ENCODE measurements around the gene COL6A3. TPM values are rescaled to one million over a fixed set of nuclear protein-coding genes. Genes with fewer than 3 reads are reported as not detected.

COL6A3 gene
- total RNA-seq, 1 experiment from 2014 or later: 1.2 TPM

- no peak overlapping the region for H3K27ac ChIP-seq (ENCODE audit: low read depth, low read length)
- CTCF ChIA-PET: interaction anchor here (1.1 kb wide), 1 partner anchor 285 kb away, joined by 3 read pairs; no protein-coding TSS in a partner anchor
- no peak for TF ChIP-seq ZBTB33 (IDR thresholded peaks at IDR 0.05; ENCODE audit: extremely low read depth, insufficient replicate concordance, low read length)
- no peak for TF ChIP-seq YY1 (IDR thresholded peaks at IDR 0.05; ENCODE audit: extremely low read depth, insufficient replicate concordance, low read depth, low read length)
- TF ChIP-seq EZH2 (IDR thresholded peaks at IDR 0.05): no peak
- no peak for TF ChIP-seq CTCF (IDR thresholded peaks at IDR 0.05 in 2 of 3, conservative IDR thresholded peaks at IDR 0.05 in 1 of 3; ENCODE audit: borderline replicate concordance in 1 of 3, insufficient read depth in 1 of 3, low read depth in 2 of 3, low read length in 2 of 3)
- TF ChIP-seq SP1 (IDR thresholded peaks at IDR 0.05; ENCODE audit: low read depth): no peak
- TF ChIP-seq JUND (IDR thresholded peaks at IDR 0.05): no peak
- TF ChIP-seq CBX3 (IDR thresholded peaks at IDR 0.05; ENCODE audit: low read depth): no peak
- no peak for TF ChIP-seq FOSL1 (IDR thresholded peaks at IDR 0.05; ENCODE audit: low read depth)
- no peak for TF ChIP-seq POLR2A (IDR thresholded peaks at IDR 0.05; ENCODE audit: borderline replicate concordance, extremely low read depth, insufficient read depth, insufficient read length)
- no peak for TF ChIP-seq SRF (IDR thresholded peaks at IDR 0.05; ENCODE audit: low read depth)
- no peak for TF ChIP-seq RAD21 (IDR thresholded peaks at IDR 0.05; ENCODE audit: low read depth)
- TF ChIP-seq REST (IDR thresholded peaks at IDR 0.05; ENCODE audit: low read depth): no peak
- no TSS peak for BruUV-seq (replicated peaks)
- H3K79me2 ChIP-seq (ENCODE audit: insufficient read depth, low read length): no peaks in the 10 kb centered on the region
- no peaks in the 10 kb centered on the region for H3K9me3 ChIP-seq (ENCODE audit: control insufficient read depth in 1 of 2, insufficient read depth in 1 of 2, low read depth in 1 of 2, low read length in 2 of 2)
- no peak for ATAC-seq
- POLR2A ChIA-PET: no interaction called here
- peaks cover 0 to 2% of the 10 kb centered on the region in 2 experiments; a peak in 2 of 4 replicates for H3K4me1 ChIP-seq (ENCODE audit: control insufficient read depth in 1 of 2, insufficient read depth in 2 of 2, low read length in 2 of 2)
- intact Hi-C loops (cut with micrococcal nuclease): no loop called here
- H3K9ac ChIP-seq (ENCODE audit: low read length): no peak overlapping the region
- no peaks in the 10 kb centered on the region for H3K36me3 ChIP-seq (ENCODE audit: control insufficient read depth in 1 of 2, insufficient read depth in 2 of 2, low read length in 2 of 2)
- DNase-seq (ENCODE audit: low read depth, low spot score): no peak
- RAD21 ChIA-PET (ENCODE audit: low non-redundant PET in 1 of 2, low total read pairs in 2 of 2, uncharacterized antibody in 2 of 2, unreplicated experiment in 2 of 2): no interaction called here
- H2AFZ ChIP-seq (ENCODE audit: low read depth, low read length, poor library complexity, severe bottlenecking): no peak overlapping the region
- no peaks in the 10 kb centered on the region for H4K20me1 ChIP-seq (ENCODE audit: insufficient read depth)
- H3K4me3 ChIP-seq (replicated peaks in 1 of 2; ENCODE audit: low read depth in 1 of 2, low read length in 2 of 2): no peak overlapping the region
- H3K27me3 ChIP-seq (ENCODE audit: insufficient read depth, low read length): no peaks in the 10 kb centered on the region
- no peaks in the 10 kb centered on the region for H3K9me2 ChIP-seq (ENCODE audit: insufficient read depth)
- no peak overlapping the region for H3K4me2 ChIP-seq (ENCODE audit: low read length)
Observed at GRCh38 chr2:237450583-237450982, 36.6 kb upstream of the COL6A3 start.
